IMR-90 (cell line): Measurements from ENCODE around the gene CNKSR3. TPM values are rescaled to one million over a fixed set of nuclear protein-coding genes. Genes with fewer than 3 reads are reported as not detected.

Experiments
- ATAC-seq: fragments of 200-7000 bp; cut with Tn5 transposase; 2 replicates; pipeline ENCODE4 v1.9.1; 2020; ENCODE audit warnings: low read depth, mild to moderate bottlenecking, moderate library complexity
- BruUV-seq: library from RNA; stranded (reverse); fragments of 400-500 nt; replicated peaks from 2 replicates; lab custom pipeline; 2021; lab: Mats Ljungman, UMichigan
- CTCF ChIA-PET: fragments of 300-600 bp; formaldehyde crosslinking; extraction: SDS; loops from one replicate; lab custom pipeline; 2021; ENCODE audit warnings: antibody characterized with exemption; lab: Yijun Ruan, JAX
- POLR2A ChIA-PET: fragments of 300-600 bp; sonication (Branson Sonifier 250); formaldehyde crosslinking; loops from one replicate; lab custom pipeline; 2022; ENCODE audit warnings: antibody characterized with exemption; ENCODE audit not compliant: unreplicated experiment; lab: Charles Lee
- DNase-seq: peaks from one replicate; pipeline ENCODE4 v3.0.0; 2013
- H2AFZ ChIP-seq: replicated peaks from 2 replicates; pipeline ENCODE3; 2013; ENCODE audit warnings: low read length, mild to moderate bottlenecking; ENCODE audit not compliant: poor library complexity
- H2AK5ac ChIP-seq: 2 replicates; pipeline ENCODE4 v1.6.1; 2013; ENCODE audit warnings: low read depth, low read length, inconsistent platforms
- H2AK9ac ChIP-seq: replicated peaks from 2 replicates; pipeline ENCODE3; 2013; ENCODE audit warnings: mild to moderate bottlenecking, low read depth, low read length, moderate library complexity; ENCODE audit not compliant: poor library complexity
- H2BK120ac ChIP-seq: 2 replicates; pipeline ENCODE4 v1.6.1; 2013; ENCODE audit warnings: low read depth, low read length, inconsistent platforms
- H2BK15ac ChIP-seq: 3 replicates; pipeline ENCODE4 v1.6.1; 2013; ENCODE audit warnings: low read depth, low read length, inconsistent platforms
- H2BK20ac ChIP-seq: 2 replicates; pipeline ENCODE4 v1.6.1; 2013; ENCODE audit warnings: low read depth, mild to moderate bottlenecking, inconsistent platforms, low read length, moderate library complexity
- H2BK5ac ChIP-seq: 2 replicates; pipeline ENCODE4 v1.6.1; 2013; ENCODE audit warnings: mild to moderate bottlenecking, low read depth, low read length, inconsistent platforms; ENCODE audit not compliant: poor library complexity, severe bottlenecking
- H3K14ac ChIP-seq: replicated peaks from 2 replicates; pipeline ENCODE4 v1.6.1; 2013; ENCODE audit warnings: low read depth, low read length, inconsistent platforms
- H3K18ac ChIP-seq: 2 replicates; pipeline ENCODE4 v1.6.1; 2013; ENCODE audit warnings: low read depth, low read length, control low read depth
- H3K23ac ChIP-seq: 2 replicates; pipeline ENCODE4 v1.6.1; 2013; ENCODE audit warnings: low read depth, low read length, inconsistent platforms
- H3K27ac ChIP-seq: 2 replicates; pipeline ENCODE4 v1.5.1; 2013; ENCODE audit warnings: mild to moderate bottlenecking, control low read depth, low read length; ENCODE audit not compliant: insufficient read depth
- H3K27me3 ChIP-seq: 2 replicates; pipeline ENCODE4 v1.6.1; 2013; ENCODE audit warnings: low read length; ENCODE audit not compliant: control insufficient read depth, insufficient read depth
- H3K36me3 ChIP-seq: 2 replicates; pipeline ENCODE4 v1.6.1; 2013; ENCODE audit warnings: low read length, mixed read lengths; ENCODE audit not compliant: control insufficient read depth, insufficient read depth
- H3K4ac ChIP-seq: 2 replicates; pipeline ENCODE4 v1.6.1; 2013; ENCODE audit warnings: low read depth, low read length, inconsistent platforms
- H3K4me1 ChIP-seq: 2 replicates; pipeline ENCODE4 v1.6.1; 2013; ENCODE audit warnings: low read length, mixed read lengths; ENCODE audit not compliant: control insufficient read depth, insufficient read depth
- H3K4me2 ChIP-seq: 2 replicates; pipeline ENCODE4 v1.6.1; 2013; ENCODE audit warnings: low read depth, mild to moderate bottlenecking, control low read depth, low read length, moderate library complexity
- H3K4me3 ChIP-seq: 2 replicates; pipeline ENCODE4 v1.5.1; 2013; ENCODE audit warnings: low read depth, mild to moderate bottlenecking, control low read depth, low read length, moderate library complexity; ENCODE audit not compliant: insufficient read depth
- H3K56ac ChIP-seq: 2 replicates; pipeline ENCODE4 v1.6.1; 2013; ENCODE audit warnings: low read length, inconsistent platforms; ENCODE audit not compliant: insufficient read depth; ENCODE audit errors: extremely low read depth
- H3K79me1 ChIP-seq, 2 experiments: 2 replicates each; pipeline ENCODE4 v1.6.1; 2013; ENCODE audit warnings: low read length in 2 of 2, inconsistent platforms in 1 of 2, low read depth in 1 of 2
- H3K9ac ChIP-seq: 2 replicates; pipeline ENCODE4 v1.6.1; 2013; ENCODE audit warnings: low read depth, low read length, control low read depth
- H3K9me1 ChIP-seq: 2 replicates; pipeline ENCODE4 v1.6.1; 2013; ENCODE audit warnings: low read length, inconsistent platforms; ENCODE audit not compliant: insufficient read depth
- H3K9me3 ChIP-seq: 2 replicates; pipeline ENCODE4 v1.6.1; 2013; ENCODE audit warnings: low read length; ENCODE audit not compliant: control insufficient read depth, insufficient read depth
- H4K20me1 ChIP-seq: 2 replicates; pipeline ENCODE4 v1.6.1; 2013; ENCODE audit warnings: low read length, inconsistent platforms; ENCODE audit not compliant: insufficient read depth
- H4K5ac ChIP-seq: 2 replicates; pipeline ENCODE4 v1.6.1; 2013; ENCODE audit warnings: mild to moderate bottlenecking, low read depth, low read length, control low read depth
- H4K8ac ChIP-seq, 2 experiments: 2 replicates each; pipeline ENCODE4 v1.6.1; 2013; ENCODE audit warnings: low read depth in 2 of 2, low read length in 2 of 2, control low read depth in 1 of 2, inconsistent platforms in 1 of 2
- H4K91ac ChIP-seq: 2 replicates; pipeline ENCODE4 v1.6.1; 2013; ENCODE audit warnings: low read depth, low read length, inconsistent platforms; ENCODE audit not compliant: insufficient read depth
- CEBPB ChIP-seq: IDR thresholded peaks from 2 replicates; pipeline ENCODE4 v1.6.1; 2012; ENCODE audit warnings: low read depth, low read length, improper control_type of control experiment
- CHD1 ChIP-seq: IDR thresholded peaks from 2 replicates; pipeline ENCODE4 v1.6.1; 2012; ENCODE audit warnings: low read depth, low read length, improper control_type of control experiment
- MAZ ChIP-seq: IDR thresholded peaks from 2 replicates; pipeline ENCODE4 v1.6.1; 2012; ENCODE audit warnings: low read depth, mild to moderate bottlenecking, low read length, improper control_type of control experiment, moderate library complexity, borderline replicate concordance
- MXI1 ChIP-seq: IDR thresholded peaks from 2 replicates; pipeline ENCODE4 v1.6.1; 2012; ENCODE audit warnings: low read depth, mild to moderate bottlenecking, low read length, moderate library complexity, borderline replicate concordance
- POLR2A ChIP-seq: IDR thresholded peaks from 2 replicates; pipeline ENCODE4 v1.6.1; 2012; ENCODE audit warnings: mild to moderate bottlenecking, low read depth, low read length
- RAD21 ChIP-seq: IDR thresholded peaks from 2 replicates; pipeline ENCODE4 v1.6.1; 2012; ENCODE audit warnings: low read length, improper control_type of control experiment
- RCOR1 ChIP-seq: IDR thresholded peaks from 2 replicates; pipeline ENCODE4 v1.6.1; 2012; ENCODE audit warnings: mild to moderate bottlenecking, low read length, improper control_type of control experiment; ENCODE audit not compliant: insufficient replicate concordance
- WGBS, 2 experiments: methylation state at CpG; one replicate each; pipeline versions ENCODE4 v1.1.5 to v1.1.7; 2013; ENCODE audit warnings: missing lambda C conversion rate in 2 of 2; ENCODE audit not compliant: insufficient read length in 1 of 2; ENCODE audit errors: extremely low coverage in 2 of 2; 5-methylcytosine and 5-hydroxymethylcytosine counted together
- dilution Hi-C: fragments of 300-500 bp; cut with HindIII; formaldehyde crosslinking; loops from one replicate; pipeline ENCODE4 v1.14.3; 2018; ENCODE audit warnings: low sequenced_read_pairs; ENCODE audit not compliant: unreplicated experiment
- in situ Hi-C: fragments of 300-500 bp; cut with MboI; formaldehyde crosslinking; loops from 3 replicates; pipeline ENCODE4 v1.14.3; 2019; ENCODE audit warnings: low sequenced_read_pairs, inconsistent platforms, mixed read lengths
- intact Hi-C: fragments of 100-400 bp; cut with micrococcal nuclease; formaldehyde crosslinking; loops from 2 replicates; pipeline ENCODE4 v1.10.0; 2022
- polyA plus RNA-seq, 3 experiments: library from polyadenylated mRNA; depleted of rRNA; stranded (reverse); fragments of >200 nt; gene quantifications; 2 replicates each; pipeline ENCODE4 v1.2.3, GENCODE V29; 2012; ENCODE audit warnings: low replicate concordance in 1 of 3
- total RNA-seq: library from RNA; depleted of rRNA; stranded (reverse); fragments of >200 nt; gene quantifications from 2 replicates; pipeline ENCODE4 v1.2.3, GENCODE V29; 2012
- TF ChIP-seq, protein P1 (sequence below): fragments of 150-350 bp; IDR thresholded peaks from 2 replicates; pipeline ENCODE4 v1.6.1; 2017; ENCODE audit warnings: mild to moderate bottlenecking, antibody characterized with exemption, low read length, low read depth

The CNKSR3 gene
- total and polyA plus RNA-seq, 2 of the 4 experiments (the other 2 are of a cell fraction): 6.7 to 15.8 TPM

DNA sequence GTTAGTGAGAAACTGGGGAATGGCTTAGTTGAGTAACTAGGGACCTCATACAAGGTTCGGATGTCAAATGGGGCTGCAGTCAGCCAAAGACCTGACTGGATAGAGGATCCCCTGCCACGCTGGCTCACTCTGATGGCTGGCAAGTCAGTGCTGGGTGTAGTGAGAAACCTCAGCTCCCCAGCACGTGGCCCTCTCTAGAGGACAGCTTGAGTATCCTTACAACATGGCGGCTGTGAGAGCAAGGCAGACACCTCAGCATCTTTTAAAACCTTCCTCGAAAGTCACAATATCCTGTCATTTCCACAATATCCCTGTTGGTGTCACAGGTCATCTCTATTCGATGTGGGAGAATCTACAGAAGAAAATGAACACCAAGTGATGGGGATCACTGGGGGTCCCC, 127.2 kb downstream of the CNKSR3 start:
- intact Hi-C loops (no loop called here), dilution Hi-C loops (no loop called here), in situ Hi-C loops (no loop called here)
- CTCF ChIA-PET: no interaction called here
- WGBS, 2 experiments: 96% methylated on average over 4 of the region's 6 CpGs; no CpG with 5 or more reads in 1 of the 2 experiments
- ATAC-seq (no peak), DNase-seq (no peak)
- peaks cover 6% of the 10 kb centered on the region; the same call in 1 of the 2 replicates for H3K9me1 ChIP-seq
- no peak overlapping the region for H3K4me3 ChIP-seq
- no peak overlapping the region for H3K27ac ChIP-seq
- no peak overlapping the region; the same call in 1 of the 2 replicates for H2BK20ac ChIP-seq
- H3K56ac ChIP-seq: no peak overlapping the region
- H3K14ac ChIP-seq: no peak overlapping the region
- peak overlapping the region; percentile 79; the same call in 1 of the 2 replicates for H2AK5ac ChIP-seq
- no peak for TF ChIP-seq RCOR1
- TF ChIP-seq, protein P1, sequence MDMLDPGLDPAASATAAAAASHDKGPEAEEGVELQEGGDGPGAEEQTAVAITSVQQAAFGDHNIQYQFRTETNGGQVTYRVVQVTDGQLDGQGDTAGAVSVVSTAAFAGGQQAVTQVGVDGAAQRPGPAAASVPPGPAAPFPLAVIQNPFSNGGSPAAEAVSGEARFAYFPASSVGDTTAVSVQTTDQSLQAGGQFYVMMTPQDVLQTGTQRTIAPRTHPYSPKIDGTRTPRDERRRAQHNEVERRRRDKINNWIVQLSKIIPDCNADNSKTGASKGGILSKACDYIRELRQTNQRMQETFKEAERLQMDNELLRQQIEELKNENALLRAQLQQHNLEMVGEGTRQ: no peak
- TF ChIP-seq CEBPB: no peak
- no peak for TF ChIP-seq POLR2A
- TF ChIP-seq MAZ: no peak
- no peak for TF ChIP-seq MXI1
- no peak for TF ChIP-seq CHD1
- TF ChIP-seq RAD21: no peak
- no peak overlapping the region for H3K23ac ChIP-seq
- H2BK15ac ChIP-seq: peak overlapping the region; percentile 26; the same call in 1 of the 3 replicates
- H4K5ac ChIP-seq: no peak overlapping the region
- H3K4me1 ChIP-seq: peaks cover 8% of the 10 kb centered on the region
- no peaks in the 10 kb centered on the region for H3K79me1 ChIP-seq
- no peak overlapping the region for H3K9ac ChIP-seq
- H4K20me1 ChIP-seq: peaks cover 4% of the 10 kb centered on the region; the same call in 1 of the 2 replicates
- peak overlapping the region; percentile 27; the same call in 1 of the 2 replicates for H3K4ac ChIP-seq
- no peak overlapping the region for H4K8ac ChIP-seq
- no peak overlapping the region for H3K18ac ChIP-seq
- no peak overlapping the region for H2AK9ac ChIP-seq
- no peak overlapping the region for H4K91ac ChIP-seq
- H3K36me3 ChIP-seq: no peaks in the 10 kb centered on the region
- BruUV-seq: no TSS peak
- peak overlapping the region; percentile 7; the same call in 1 of the 2 replicates for H2BK120ac ChIP-seq
- no peaks in the 10 kb centered on the region for H3K27me3 ChIP-seq
- POLR2A ChIA-PET: no interaction called here
- H3K4me2 ChIP-seq: no peak overlapping the region
- H3K9me3 ChIP-seq: peaks cover 3% of the 10 kb centered on the region; the same call in 1 of the 2 replicates
- no peak overlapping the region for H2AFZ ChIP-seq
- H2BK5ac ChIP-seq: no peak overlapping the region
